ENCODE measurements around the gene ACTN3.
"Not testable (repeated sequence)": the region's sequence is repeated elsewhere in the genome, so short reads cannot be mapped to it uniquely, and the experiment has no call there.

The ACTN3 gene

DNA sequence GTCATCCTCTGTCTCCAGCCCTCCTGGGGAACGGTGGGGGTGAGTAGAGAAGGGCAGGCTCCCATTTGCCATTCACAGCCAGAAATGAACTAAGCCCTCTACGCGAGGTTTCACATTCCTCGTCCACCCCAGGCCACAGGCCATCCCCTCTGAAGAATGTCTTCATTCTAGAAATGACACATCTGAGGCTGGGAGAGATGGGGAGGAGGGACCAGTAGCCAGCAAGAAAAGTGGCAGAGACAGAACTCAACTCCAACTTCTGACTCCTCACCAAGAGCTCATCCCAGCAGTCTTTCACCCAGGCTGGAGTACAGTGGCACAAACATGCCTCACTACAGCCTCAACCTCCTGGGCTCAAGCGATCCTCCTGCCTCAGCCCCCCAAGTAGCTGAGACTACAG lies 18.3 kb downstream of the ACTN3 start:
- TF ChIP-seq POLR2A (IDR thresholded peaks at IDR 0.05; ENCODE audit: low read depth, low read length) = no peak
- no peak for FAIRE-seq
- no peak for DNase-seq (ENCODE audit: insufficient read length, low spot score)

DNA sequence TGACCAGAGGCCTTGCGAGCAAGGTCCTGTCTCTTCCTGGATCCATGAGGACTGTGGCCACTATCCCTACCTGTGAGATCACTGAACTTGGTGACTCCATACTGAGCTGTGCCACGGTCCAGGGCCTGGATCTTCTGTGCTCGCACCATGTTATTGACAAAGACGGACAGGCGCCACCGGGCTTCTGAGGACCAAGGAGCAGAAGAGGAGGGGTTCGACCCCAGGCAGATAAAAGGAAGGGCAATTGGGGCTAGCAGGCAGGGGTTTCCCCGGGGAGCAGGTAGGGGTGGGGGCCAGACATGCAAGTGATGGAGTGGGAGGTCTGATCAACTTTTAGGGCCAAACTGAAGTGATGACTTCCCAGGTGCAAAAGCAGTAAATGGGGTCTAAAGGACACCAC lies 19.5 kb downstream of the ACTN3 start:
- DNase-seq (ENCODE audit: insufficient read length, low spot score) (no peak), FAIRE-seq (no peak)
- no peak for TF ChIP-seq POLR2A (IDR thresholded peaks at IDR 0.05; ENCODE audit: low read depth, low read length)

- FAIRE-seq (no peak), DNase-seq (ENCODE audit: insufficient read length, low spot score) (no peak)
- no peak for TF ChIP-seq POLR2A (IDR thresholded peaks at IDR 0.05; ENCODE audit: low read depth, low read length)
Observed at GRCh38 chr11:66567787-66568123, 21.1 kb downstream of the ACTN3 start.

DNA sequence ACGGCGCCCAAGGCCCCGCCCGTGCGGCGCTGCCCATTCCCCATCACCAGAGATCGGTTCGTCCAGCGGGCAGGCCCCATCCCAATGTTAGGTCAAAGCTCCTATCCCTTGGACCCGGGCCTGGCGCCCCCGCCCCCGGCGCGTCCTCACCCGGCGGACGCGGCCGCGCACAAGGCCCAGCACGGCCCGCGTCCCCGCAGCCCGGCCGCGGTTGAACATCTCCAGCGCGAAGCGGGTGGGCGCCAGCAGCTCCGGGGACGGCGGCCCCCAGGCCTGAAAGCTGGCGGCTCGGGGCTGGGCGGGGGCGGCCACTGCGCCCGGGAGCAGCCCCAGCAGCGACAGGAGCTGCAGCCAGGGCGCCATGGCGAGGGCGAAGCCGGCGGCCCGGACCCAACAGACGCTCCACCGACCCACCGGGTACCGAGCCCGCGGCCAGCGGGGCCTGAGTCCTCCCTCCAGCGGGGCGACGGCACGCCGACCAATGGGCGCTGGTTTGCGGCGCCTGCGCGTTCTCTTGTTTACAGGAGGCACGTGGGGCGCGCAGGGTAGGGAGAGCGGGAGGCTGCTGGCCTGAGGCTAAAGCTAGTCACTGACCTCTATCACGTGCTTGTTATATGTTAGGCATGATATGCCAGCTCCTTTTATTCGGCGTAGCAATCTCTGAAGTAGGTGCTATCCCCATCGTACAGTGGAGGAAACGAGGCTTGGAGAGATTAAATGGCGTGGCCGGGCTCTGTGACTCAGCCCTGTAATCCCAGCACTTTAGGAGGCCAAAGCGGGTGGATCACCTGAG lies 21.6 kb downstream of the ACTN3 start, which contains the start of gene CTSF:
TSS of gene CTSF (minus strand) at position 483 of the 793 bp plus-strand sequence. CDS start at position 363, 120 bp downstream.
- FAIRE-seq (no peak), DNase-seq (ENCODE audit: insufficient read length, low spot score) (peak; percentile 76)
- TF ChIP-seq POLR2A (IDR thresholded peaks at IDR 0.05; ENCODE audit: low read depth, low read length) = peak; percentile 43; the same call in 1 of the 2 replicates

DNA sequence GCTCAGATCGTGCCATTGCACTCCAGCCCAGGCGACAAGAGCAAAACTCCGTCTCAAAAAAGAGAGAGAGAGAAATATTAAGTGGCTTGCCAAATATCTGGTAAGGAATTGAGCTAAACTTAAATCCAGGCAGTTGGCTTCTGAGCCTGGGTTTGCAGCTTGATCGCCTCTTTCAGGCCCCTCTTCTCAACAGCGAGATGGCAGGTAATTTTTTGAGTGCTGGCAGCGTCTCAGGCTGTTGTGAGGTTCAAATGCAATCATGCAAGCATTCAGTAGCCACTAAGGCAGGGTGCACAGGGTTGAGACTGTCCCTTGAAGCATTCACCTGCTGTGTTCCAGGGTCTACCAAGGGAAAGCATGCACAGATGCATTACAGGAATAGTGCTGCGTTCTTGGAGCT lies 22.4 kb downstream of the ACTN3 start:
- no peak for TF ChIP-seq POLR2A (IDR thresholded peaks at IDR 0.05; ENCODE audit: low read depth, low read length)
- FAIRE-seq (no peak), DNase-seq (ENCODE audit: insufficient read length, low spot score) (no peak)

GRCh38 chr11:66570079-66570849 lies 23.6 kb downstream of the ACTN3 start:
- DNase-seq (ENCODE audit: insufficient read length, low spot score) (no peak), FAIRE-seq (no peak)
- no peak for TF ChIP-seq POLR2A (IDR thresholded peaks at IDR 0.05; ENCODE audit: low read depth, low read length)

DNA sequence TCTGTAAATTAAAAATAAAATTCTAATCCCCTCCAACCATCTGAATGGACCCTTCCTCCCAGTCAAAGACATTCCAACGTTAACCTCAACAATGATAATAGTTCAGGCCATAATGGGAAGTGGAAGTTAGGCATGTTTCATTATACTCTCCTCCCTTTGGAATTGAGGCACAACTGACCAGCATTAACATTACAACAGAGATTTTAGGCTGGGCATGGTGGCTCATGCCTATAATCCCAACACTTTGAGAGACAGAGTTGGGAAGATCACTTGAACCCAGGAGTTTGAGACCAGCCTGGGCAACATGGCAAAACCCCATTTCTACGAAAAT lies 24.1 kb downstream of the ACTN3 start:
- FAIRE-seq = no peak
- no peak for TF ChIP-seq POLR2A (IDR thresholded peaks at IDR 0.05; ENCODE audit: low read depth, low read length)
- no peak for DNase-seq (ENCODE audit: insufficient read length, low spot score)

DNA sequence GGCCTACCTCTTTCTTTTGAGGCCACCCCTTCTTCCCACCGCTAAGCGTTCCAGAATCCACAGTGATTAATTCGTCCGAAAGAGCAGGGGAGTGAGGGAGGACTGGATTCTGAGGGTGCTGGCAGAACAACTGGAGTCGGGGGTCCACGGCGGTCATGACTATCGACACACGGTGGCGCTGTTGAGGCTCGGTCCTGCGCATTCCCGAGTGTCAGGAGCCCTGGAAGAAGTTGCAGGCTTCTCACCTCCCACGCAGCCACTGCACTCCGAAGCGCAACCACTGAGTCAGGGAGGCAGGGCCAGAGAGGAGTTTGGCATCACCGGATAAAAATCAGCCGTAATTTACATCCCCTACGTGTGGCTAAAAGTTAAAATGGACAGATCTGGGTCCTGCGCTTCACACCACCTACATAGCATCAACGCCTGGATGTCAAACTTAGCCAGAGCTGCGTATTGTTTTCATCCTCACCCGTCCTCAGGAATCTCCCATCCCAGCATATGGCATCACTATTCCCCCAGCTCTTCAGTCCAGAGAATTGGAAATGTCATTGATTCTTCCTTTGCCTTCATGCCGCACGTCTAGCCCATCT lies 32.4 kb downstream of the ACTN3 start:
- TF ChIP-seq POLR2A (IDR thresholded peaks at IDR 0.05; ENCODE audit: low read depth, low read length) = no peak
- FAIRE-seq = no peak
- DNase-seq (ENCODE audit: insufficient read length, low spot score) = peak; percentile 68

DNA sequence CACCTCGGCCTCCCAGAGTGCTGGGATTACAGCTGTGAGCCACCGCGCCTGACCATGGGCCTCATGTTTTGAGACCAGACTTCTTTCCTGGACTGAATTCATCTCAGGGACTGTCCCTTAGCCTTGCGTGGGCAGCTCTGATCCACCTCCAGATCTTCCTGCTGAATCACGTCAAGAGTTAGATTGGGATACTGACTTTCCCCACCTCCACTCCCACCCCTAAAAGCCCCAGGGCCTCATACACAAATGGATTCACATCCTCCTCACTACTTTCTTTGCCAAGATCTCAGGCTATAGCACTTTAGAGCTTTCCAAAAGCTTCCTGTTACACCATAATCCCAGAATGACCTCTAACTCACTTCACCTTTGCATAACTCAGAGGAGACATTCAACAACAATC lies 34.1 kb downstream of the ACTN3 start:
- no peak for FAIRE-seq
- no peak for TF ChIP-seq POLR2A (IDR thresholded peaks at IDR 0.05; ENCODE audit: low read depth, low read length)
- no peak for DNase-seq (ENCODE audit: insufficient read length, low spot score)

GRCh38 chr11:66581261-66581660 lies 34.6 kb downstream of the ACTN3 start:
- FAIRE-seq (no peak), DNase-seq (ENCODE audit: insufficient read length, low spot score) (no peak)
- no peak for TF ChIP-seq POLR2A (IDR thresholded peaks at IDR 0.05; ENCODE audit: low read depth, low read length)

DNA sequence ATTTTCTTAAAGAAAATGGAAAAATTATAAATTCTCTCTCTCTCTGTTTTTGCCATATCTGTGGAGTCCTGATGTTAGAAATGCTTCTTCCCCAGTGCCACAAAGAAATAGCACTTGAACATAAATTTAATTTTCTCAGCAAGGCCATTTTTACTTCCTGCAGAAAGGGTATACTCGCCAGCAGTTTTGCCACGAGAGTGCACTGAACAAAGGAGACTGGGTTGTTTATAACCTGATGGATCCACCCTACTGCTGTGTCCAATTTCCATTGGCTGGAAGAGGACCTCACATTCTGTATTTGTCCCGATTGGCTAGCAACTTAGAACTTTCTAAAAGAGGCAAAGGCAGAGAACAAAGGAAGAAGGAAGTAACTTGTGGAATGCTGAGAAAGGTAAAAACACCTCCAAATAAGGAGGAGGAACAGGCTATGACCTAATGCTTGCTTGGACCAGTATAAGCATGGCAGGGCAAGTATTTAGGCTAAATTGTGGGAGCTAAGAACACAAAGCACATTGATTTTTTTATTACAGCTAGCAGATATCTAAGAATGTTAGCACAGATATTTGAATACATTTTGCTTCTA lies 36.0 kb downstream of the ACTN3 start:
- not testable (repeated sequence) for DNase-seq (ENCODE audit: insufficient read length, low spot score); FAIRE-seq

GRCh38 chr11:66585447-66585846 lies 38.7 kb downstream of the ACTN3 start:
- FAIRE-seq = not testable (repeated sequence)

DNA sequence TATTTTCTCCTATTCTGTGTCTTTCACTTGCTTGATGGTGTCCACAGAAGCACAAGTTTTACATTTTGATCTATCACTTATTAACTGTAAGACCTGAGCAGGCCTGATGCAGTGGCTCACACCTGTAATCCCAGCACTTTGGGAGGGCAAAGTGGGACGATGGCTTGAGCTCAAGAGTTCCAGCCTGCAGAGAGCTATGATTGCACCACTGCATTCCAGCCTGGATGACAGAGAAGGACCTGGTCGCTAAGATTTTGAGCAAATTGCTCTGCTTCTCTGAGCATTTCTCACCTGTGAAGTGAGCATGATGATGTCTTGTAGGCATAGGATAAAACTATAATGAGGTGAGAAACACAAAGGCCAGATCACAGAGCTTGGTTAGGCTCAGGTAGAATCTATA lies 39.4 kb downstream of the ACTN3 start:
- no peak for DNase-seq (ENCODE audit: insufficient read length, low spot score)
- no peak for TF ChIP-seq POLR2A (IDR thresholded peaks at IDR 0.05; ENCODE audit: low read depth, low read length)
- FAIRE-seq = no peak

More at GRCh38 chr11:66585447-66585846, 38.7 kb downstream of the ACTN3 start:
- DNase-seq (ENCODE audit: insufficient read length, low spot score) = not testable (repeated sequence)

DNA sequence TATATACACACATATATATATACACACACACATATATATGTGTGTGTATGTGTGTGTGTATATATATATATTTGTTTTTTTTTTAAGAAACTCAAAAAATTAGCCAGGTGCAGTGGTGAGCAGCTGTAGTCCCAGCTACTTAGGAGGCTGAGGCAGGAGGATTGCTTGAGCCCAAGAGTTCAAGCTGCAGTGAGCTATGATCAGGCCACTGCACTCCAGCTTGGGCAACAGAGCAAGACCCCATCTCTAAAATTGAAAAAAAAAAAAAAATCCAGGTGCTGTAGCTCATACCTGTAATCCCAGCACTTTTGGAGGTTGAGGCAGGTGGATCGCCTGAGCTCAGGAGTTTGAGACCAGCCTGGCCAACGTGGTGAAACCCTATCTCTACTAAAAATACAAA lies 42.6 kb downstream of the ACTN3 start:
- not testable (repeated sequence) for FAIRE-seq; DNase-seq (ENCODE audit: insufficient read length, low spot score)
